LoVo (cell line): ENCODE results near the gene DDR2.

ENCODE experiments used
- DNase-seq: peaks from one replicate; pipeline ENCODE4 v3.0.0-alpha.2; 2016; ENCODE audit warnings: low spot score

Gene DDR2

DNA sequence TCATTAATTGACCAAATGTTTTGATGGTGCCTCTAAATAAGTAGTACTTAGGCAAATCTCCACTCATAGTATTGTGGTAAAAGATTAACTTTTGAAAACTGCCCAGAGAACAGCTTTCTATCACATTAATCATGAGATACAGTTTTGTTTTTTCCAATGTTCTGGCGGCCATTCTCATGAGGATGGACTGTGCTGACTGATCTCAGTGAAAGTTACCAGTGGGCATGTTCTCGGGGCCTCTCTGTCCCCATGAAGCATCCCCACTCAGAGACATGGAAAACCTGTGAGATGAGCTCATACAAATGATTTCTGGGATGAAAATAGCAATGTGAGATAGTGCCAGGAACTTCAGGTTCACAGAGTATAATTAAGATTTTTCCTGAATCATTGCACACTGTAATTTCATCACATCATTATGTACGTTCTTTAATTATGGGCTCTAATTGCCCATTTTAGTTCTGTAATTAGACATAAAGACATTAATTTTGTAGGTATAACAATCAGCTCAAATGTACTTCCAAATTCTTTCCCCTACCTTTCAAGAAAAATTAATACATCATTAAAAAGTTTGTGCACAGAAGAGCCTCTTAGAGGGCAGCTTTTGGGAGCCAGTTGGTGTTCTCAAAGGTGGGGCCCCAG, 40.5 kb downstream of the DDR2 start:
- DNase-seq = no peak

- DNase-seq = no peak
Observed at GRCh38 chr1:162674034-162674608, 41.9 kb downstream of the DDR2 start.

DNA sequence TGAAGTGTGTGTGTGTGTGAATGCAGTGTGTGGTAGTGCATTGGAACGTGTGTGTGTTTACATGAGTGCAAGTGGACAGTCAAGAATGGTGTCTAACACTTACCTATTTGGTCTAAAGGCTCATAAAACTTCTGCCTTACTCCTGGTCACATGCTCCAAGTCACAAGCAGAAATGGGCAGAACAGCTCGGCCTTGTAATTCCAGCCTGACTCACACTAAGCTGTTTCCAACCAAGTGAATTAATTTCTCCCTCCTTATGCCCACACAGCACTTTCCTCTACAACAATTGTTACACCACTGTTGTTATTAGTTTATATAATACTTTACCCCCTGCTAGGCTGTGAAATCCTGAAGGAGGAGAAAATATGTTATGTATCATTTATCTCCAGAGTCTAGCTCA, 43.8 kb downstream of the DDR2 start:
- no peak for DNase-seq

GRCh38 chr1:162676750-162677149, 44.5 kb downstream of the DDR2 start:
- DNase-seq = no peak

DNA sequence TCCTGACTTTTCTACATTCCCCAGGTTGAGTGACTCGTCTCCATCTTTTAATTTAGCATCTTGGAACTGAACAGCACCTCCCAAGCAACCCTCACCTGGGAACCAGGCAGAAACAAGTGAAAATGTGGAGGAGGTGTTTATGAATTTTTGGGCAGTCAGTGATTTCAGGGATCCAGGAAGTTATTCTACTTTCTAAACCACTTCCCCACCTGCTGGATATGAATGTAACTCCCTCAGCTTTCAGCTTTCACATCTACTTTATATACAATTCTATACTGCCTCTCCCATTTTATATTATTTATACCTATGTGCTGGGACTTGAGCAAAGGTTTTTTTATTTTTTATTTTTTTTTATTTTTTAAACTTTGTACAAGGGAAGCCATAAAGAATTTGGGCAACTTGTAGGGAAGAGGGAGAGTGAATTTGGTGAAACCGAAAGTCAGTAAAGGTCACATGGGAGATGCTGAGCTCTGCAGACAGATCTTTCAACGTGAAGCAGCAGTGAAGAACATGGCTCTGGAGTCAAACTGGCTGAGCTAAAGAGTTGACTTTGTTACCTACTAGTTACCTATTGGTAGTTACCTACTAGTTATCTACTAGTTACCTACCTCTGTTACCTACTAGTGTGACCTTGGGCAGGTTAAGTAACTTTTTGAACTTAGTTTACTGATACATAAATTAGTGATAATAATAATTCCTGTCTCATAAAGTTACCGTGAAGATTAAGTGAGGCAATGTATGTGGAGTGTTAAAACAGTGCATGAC, 45.5 kb downstream of the DDR2 start:
- DNase-seq = no peak

- peak; percentile 44 for DNase-seq
Observed at GRCh38 chr1:162678439-162678838, 46.2 kb downstream of the DDR2 start.

DNA sequence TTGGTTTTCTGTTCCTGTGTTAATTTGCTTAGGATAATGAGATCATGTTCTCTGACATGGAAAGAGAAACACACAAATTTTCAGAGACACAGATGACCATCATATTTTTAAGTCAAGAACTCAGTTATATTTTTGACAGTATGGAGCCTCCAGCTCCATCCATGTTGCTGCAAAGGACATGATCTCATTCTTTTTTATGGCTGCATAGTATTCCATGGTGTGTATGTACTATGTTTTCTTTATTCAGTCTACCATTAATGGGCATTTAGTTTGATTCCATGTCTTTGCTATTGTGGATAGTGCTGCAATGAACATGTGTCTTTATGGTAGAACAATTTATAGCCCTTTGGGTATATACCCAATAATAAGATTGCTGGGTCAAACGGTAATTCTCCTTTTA, 47.0 kb downstream of the DDR2 start:
- no peak for DNase-seq

DNA sequence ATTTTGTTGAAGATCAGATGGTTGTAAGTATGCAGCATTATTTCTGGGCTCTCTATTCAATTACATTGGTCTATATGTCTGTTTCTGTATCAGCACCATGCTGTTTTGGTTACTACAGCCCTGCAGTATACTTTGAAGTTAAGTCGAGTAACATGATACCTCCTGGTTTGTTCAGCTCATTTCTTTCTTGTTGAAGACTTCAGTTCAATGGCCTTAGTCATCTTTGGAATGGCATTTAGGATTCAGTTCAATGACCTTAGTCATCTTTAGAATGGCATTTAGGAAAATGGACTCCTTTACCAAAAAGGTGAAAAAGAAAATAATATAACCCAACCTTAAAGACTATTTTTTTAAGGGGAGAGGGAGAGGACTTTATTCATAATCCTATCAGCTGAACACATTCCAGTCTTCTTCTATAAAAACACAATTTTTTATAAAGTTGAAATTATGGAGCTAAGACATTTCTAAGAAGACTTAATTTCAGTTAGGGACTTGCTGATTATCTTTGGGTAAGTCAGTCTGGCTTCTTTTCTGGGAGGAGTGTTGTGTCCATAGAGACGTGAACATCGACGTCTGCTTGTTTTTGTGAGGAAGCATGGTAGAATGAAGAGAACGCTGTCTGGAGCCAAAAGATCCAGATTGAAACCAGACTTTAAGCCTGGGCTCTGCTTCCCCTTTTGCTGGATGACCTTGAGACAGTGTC, 48.3 kb downstream of the DDR2 start:
- DNase-seq = no peak

GRCh38 chr1:162681122-162681436, 48.8 kb downstream of the DDR2 start:
- no peak for DNase-seq

- no peak for DNase-seq
Observed at GRCh38 chr1:162682013-162682419, 49.8 kb downstream of the DDR2 start.

DNA sequence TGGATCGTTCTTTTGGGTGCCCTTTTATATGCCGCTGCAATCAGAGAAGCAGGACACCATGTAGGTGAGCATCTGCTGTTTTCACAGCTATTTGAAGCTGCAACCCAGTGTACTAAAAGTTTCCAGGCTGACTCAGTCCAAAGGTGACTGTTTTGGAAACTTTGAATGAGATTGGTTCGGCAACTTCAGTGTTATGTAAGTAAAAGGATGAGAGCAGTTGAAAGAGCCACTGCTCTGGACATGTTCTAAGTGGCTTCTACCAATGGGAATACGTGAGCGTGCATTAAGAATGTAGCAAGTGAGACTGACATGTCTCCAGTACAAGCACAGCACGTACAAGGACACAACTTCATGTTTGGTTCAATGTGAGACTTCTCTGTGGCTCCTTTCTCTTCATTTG, 55.6 kb downstream of the DDR2 start:
- no peak for DNase-seq

DNA sequence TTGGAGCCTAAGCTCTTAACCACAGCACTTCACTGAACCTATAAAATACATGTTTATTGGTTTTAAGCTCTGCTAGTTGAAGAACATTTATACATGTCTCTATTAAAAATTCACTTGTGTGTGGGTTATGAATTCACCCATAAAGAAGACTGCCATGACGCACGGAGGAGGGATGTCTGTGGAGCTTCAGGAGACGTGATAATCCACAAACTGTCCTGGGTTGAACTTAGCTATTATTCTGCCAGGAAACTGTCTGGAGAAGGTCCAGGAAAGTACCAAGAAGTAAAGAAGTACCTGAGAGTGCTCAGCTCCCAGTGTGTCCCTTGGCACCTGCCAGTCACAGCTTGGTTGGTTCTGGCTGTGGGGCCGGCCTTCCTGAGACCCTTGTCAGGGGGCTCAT, 56.3 kb downstream of the DDR2 start:
- DNase-seq = no peak

DNA sequence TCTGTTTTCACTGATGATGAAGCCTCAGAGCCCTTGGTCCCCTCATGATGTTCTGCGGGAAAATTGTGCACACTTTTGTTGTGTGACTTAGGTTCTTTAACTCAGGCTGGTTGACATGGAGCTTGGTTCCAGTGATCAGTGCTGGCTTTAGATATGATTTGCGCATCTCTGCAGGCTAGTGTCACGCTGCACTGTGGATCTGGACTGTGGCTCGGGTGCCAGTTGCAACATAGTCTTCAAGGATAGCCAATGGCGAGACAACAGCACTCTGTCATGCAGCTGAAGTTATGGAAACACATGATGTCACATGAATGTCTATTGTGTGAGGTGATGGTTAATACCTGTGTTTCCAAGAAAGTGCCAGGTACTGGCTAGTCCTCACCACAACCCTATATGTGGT, 56.7 kb downstream of the DDR2 start:
- DNase-seq = no peak

DNA sequence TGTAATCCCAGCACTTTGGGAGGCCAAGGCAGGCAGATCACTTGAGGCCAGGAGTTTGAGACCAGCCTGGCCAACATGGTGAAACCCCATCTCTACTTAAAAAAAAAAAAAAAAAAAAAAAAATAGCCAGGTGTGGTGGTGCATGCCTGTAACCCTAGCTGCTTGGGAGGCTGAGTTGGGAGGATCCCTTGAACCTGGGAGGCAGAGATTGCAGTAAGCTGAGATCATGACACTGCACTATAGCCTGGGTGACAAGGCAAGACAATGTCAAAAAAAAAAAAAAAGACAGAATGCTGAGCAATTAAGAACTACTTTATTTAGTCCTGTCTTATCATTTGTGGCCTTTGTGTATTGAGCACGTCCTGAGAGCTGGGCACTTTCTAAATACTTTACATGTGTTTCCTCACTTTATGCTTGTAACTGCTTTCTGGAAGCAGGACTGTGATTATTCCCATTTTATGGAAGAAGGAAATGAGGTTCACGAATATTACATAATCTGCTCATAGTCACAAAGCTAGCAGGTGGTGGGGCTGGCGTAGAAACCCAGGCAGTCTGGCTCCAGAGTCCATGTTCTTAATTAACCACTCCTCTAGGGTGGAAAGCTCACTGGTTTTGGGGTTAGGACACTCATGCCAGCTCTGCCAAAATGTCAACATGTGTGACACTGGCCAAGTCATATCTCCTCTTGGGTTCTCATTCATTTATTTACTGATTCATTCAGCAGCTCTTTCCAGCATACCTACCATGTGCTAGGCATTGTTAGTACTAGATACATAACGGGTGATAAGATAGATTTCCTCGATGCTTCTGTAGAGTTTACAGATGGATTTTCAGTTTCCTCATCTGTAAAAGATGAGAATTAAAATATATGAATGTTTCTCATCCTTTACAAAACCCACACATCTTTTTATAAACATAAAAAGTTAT, 57.7 kb downstream of the DDR2 start:
- no peak for DNase-seq

GRCh38 chr1:162690672-162691434, 58.6 kb downstream of the DDR2 start:
- DNase-seq = no peak

DNA sequence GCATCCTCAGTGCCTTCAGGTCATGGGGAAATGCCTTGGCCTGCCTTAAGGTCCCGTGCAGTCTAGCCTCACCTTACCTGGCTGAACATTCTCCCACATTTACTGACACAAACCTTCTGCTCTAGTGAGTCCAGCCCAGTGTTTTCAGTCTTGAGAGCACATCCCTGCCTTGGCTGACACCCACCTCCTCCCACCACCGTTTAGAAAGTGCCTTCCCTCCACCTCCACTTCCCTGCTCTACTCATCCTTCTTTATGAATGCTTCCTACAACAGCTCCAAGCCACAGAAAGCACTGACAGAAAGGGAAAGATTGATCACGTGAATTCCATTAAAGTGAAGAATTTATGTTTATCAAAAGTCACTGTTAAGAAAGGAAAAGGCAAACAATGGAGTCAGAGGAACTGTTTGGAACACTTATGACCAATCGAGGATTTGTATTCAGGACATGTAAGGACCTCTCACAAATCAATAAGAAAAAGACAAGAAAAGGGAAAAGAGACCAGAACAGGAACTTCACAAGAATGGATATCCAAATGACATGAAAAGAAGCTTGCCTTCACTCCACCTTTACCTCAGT, 59.8 kb downstream of the DDR2 start:
- DNase-seq = no peak

GRCh38 chr1:162694911-162695310, 62.6 kb downstream of the DDR2 start:
- no peak for DNase-seq

- no peak for DNase-seq
Observed at GRCh38 chr1:162695687-162696086, 63.4 kb downstream of the DDR2 start.

GRCh38 chr1:162696286-162696862, 64.1 kb downstream of the DDR2 start:
- no peak for DNase-seq

- no peak for DNase-seq
Observed at GRCh38 chr1:162697140-162697895, 65.1 kb downstream of the DDR2 start.
